ENCODE data around the gene DYNC1H1. TPM values are rescaled to one million over a fixed set of nuclear protein-coding genes. Genes with fewer than 3 reads are reported as not detected.

Gene DYNC1H1
- total RNA-seq, 1 experiment from 2014 or later = 438 TPM

DNA sequence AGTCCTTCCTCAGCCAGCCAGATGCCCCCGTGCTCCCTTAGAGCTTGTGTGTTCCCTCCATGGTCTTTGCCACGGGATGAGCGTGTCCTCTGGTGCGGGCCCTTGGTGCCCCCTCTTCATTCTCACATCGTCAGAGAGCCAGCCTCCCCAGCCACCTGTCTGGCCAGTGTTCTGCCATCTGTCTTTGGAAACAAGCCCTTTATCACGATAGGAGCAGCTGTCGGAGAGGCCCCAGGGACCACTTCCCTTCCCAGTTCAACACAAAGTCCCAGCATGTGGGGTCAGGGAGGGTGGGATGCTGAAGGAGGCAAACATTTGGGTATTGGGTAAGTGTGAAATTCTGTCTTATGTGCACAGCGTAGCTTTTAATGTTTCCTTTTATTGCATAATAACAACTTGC is 44.5 kb downstream of the DYNC1H1 start:
- no peak for DNase-seq (ENCODE audit: low spot score)
- Mint-ChIP-seq H3K9me3 (no peaks in the 10 kb centered on the region), H3K4me3 (no peak overlapping the region), H3K4me1 (no peaks in the 10 kb centered on the region), H3K36me3 (peaks cover 96% of the 10 kb centered on the region), H3K27ac (no peak overlapping the region), H3K27me3 (ENCODE audit: low read depth) (no peaks in the 10 kb centered on the region)
- no peak for TF ChIP-seq TCF7 (CRISPR knock-in tag; IDR thresholded peaks at IDR 0.05; ENCODE audit: low read depth)
- no peak for TF ChIP-seq ZNF263 (CRISPR knock-in tag; IDR thresholded peaks at IDR 0.05; ENCODE audit: low read depth)
- TF ChIP-seq, protein P1, sequence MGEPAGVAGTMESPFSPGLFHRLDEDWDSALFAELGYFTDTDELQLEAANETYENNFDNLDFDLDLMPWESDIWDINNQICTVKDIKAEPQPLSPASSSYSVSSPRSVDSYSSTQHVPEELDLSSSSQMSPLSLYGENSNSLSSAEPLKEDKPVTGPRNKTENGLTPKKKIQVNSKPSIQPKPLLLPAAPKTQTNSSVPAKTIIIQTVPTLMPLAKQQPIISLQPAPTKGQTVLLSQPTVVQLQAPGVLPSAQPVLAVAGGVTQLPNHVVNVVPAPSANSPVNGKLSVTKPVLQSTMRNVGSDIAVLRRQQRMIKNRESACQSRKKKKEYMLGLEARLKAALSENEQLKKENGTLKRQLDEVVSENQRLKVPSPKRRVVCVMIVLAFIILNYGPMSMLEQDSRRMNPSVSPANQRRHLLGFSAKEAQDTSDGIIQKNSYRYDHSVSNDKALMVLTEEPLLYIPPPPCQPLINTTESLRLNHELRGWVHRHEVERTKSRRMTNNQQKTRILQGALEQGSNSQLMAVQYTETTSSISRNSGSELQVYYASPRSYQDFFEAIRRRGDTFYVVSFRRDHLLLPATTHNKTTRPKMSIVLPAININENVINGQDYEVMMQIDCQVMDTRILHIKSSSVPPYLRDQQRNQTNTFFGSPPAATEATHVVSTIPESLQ (CRISPR knock-in tag; IDR thresholded peaks at IDR 0.05) = no peak
- no peak for TF ChIP-seq NFE2L1 (CRISPR knock-in tag; IDR thresholded peaks at IDR 0.05)
- no peak for TF ChIP-seq GRHL2 (CRISPR knock-in tag; IDR thresholded peaks at IDR 0.05; ENCODE audit: insufficient replicate concordance, severe bottlenecking)
- no peak for TF ChIP-seq ZNF121 (CRISPR knock-in tag; IDR thresholded peaks at IDR 0.05)
- ATAC-seq = no peak
- ChIA-PET CTCF (no interaction called here), POLR2A (no interaction called here)

DNA sequence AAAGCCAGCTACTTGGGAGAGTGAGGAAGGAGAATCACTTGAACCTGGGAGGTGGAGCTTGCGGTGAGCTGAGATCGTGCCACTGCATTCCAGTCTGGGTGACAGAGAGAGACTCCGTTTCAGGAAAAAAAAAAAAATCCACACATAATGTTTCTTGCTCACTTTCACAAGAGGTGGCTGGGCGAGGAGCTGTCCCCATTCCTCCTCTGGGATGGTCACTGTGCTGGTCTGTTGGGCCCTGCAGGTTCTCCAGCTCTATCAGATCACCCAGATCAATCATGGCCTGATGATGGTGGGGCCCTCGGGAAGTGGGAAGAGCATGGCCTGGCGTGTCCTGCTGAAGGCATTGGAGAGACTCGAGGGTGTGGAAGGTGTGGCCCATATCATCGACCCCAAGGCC is 47.3 kb downstream of the DYNC1H1 start:
- POLR2A ChIA-PET = no interaction called here
- H3K27me3 Mint-ChIP-seq (ENCODE audit: low read depth) = no peaks in the 10 kb centered on the region
- no peaks in the 10 kb centered on the region for H3K9me3 Mint-ChIP-seq
- TF ChIP-seq ZNF671 (CRISPR knock-in tag; IDR thresholded peaks at IDR 0.05) = no peak
- ATAC-seq (no peak), DNase-seq (ENCODE audit: low spot score) (no peak)
- no peak overlapping the region for H3K27ac Mint-ChIP-seq
- peaks cover 99% of the 10 kb centered on the region for H3K36me3 Mint-ChIP-seq
- CTCF ChIA-PET = no interaction called here
- no peak overlapping the region for H3K4me3 Mint-ChIP-seq
- no peaks in the 10 kb centered on the region for H3K4me1 Mint-ChIP-seq

DNA sequence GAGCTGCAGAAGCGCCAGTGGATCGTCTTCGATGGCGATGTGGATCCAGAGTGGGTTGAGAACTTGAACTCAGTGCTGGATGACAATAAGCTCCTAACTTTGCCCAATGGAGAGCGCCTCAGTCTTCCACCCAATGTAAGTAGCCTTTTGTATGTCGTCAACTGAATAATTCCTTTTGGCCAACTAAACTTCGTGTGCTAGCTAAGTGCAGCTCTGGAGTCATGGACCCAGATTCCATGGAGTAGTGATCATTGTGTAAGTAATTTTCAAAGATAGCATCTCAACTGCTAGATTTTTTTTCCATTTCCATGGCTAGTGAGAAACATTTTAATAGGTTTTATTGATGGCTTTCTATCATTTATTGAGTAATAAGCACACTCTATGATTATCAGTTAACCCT is 48.0 kb downstream of the DYNC1H1 start:
- Mint-ChIP-seq H3K9me3 (no peaks in the 10 kb centered on the region), H3K27ac (no peak overlapping the region), H3K4me3 (no peak overlapping the region), H3K4me1 (no peaks in the 10 kb centered on the region), H3K36me3 (peaks cover 99% of the 10 kb centered on the region), H3K27me3 (ENCODE audit: low read depth) (no peaks in the 10 kb centered on the region)
- ATAC-seq (no peak), DNase-seq (ENCODE audit: low spot score) (no peak)
- ChIA-PET CTCF (interaction anchor here (0.8 kb wide), 1 partner anchor 34 kb away, joined by 3 read pairs; no protein-coding TSS in a partner anchor), POLR2A (no interaction called here)
- TF ChIP-seq, protein P2, sequence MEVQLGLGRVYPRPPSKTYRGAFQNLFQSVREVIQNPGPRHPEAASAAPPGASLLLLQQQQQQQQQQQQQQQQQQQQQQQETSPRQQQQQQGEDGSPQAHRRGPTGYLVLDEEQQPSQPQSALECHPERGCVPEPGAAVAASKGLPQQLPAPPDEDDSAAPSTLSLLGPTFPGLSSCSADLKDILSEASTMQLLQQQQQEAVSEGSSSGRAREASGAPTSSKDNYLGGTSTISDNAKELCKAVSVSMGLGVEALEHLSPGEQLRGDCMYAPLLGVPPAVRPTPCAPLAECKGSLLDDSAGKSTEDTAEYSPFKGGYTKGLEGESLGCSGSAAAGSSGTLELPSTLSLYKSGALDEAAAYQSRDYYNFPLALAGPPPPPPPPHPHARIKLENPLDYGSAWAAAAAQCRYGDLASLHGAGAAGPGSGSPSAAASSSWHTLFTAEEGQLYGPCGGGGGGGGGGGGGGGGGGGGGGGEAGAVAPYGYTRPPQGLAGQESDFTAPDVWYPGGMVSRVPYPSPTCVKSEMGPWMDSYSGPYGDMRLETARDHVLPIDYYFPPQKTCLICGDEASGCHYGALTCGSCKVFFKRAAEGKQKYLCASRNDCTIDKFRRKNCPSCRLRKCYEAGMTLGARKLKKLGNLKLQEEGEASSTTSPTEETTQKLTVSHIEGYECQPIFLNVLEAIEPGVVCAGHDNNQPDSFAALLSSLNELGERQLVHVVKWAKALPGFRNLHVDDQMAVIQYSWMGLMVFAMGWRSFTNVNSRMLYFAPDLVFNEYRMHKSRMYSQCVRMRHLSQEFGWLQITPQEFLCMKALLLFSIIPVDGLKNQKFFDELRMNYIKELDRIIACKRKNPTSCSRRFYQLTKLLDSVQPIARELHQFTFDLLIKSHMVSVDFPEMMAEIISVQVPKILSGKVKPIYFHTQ (CRISPR knock-in tag; IDR thresholded peaks at IDR 0.05) = no peak
- TF ChIP-seq, protein P3, sequence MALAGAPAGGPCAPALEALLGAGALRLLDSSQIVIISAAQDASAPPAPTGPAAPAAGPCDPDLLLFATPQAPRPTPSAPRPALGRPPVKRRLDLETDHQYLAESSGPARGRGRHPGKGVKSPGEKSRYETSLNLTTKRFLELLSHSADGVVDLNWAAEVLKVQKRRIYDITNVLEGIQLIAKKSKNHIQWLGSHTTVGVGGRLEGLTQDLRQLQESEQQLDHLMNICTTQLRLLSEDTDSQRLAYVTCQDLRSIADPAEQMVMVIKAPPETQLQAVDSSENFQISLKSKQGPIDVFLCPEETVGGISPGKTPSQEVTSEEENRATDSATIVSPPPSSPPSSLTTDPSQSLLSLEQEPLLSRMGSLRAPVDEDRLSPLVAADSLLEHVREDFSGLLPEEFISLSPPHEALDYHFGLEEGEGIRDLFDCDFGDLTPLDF (CRISPR knock-in tag; IDR thresholded peaks at IDR 0.05) = no peak

DNA sequence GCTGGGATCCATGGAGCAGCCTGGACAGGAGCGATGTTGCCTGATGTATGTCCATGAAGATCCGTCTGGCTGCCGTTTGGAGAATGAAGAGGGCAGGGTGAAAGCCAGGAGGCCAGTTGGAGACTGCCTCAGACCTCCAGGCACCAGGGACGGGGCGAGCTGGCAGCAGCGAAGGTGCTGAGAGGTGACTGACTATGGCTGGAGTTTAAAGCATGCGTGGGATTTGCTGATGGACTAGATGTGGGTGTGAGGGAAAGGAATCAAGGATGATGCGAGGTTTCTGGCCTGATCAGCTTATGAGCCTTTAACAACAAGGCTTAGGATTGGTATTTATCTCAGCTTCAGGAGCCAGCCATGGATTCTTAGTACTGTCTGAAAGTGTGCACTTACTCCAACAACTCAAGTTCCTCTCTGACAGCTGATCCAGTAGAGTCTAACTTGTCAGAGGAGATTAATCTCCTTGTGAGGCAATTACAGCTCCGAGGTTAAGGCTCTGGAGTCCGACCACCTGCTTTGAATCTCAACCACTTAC is 49.4 kb downstream of the DYNC1H1 start:
- no peaks in the 10 kb centered on the region for H3K27me3 Mint-ChIP-seq (ENCODE audit: low read depth)
- TF ChIP-seq HMGA2 (CRISPR knock-in tag; IDR thresholded peaks at IDR 0.05) = no peak
- no peak for TF ChIP-seq IRF2 (CRISPR knock-in tag; IDR thresholded peaks at IDR 0.05; ENCODE audit: borderline replicate concordance, low read depth)
- TF ChIP-seq, protein P4, sequence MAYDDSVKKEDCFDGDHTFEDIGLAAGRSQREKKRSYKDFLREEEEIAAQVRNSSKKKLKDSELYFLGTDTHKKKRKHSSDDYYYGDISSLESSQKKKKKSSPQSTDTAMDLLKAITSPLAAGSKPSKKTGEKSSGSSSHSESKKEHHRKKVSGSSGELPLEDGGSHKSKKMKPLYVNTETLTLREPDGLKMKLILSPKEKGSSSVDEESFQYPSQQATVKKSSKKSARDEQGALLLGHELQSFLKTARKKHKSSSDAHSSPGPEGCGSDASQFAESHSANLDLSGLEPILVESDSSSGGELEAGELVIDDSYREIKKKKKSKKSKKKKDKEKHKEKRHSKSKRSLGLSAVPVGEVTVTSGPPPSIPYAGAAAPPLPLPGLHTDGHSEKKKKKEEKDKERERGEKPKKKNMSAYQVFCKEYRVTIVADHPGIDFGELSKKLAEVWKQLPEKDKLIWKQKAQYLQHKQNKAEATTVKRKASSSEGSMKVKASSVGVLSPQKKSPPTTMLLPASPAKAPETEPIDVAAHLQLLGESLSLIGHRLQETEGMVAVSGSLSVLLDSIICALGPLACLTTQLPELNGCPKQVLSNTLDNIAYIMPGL (CRISPR knock-in tag; IDR thresholded peaks at IDR 0.05) = no peak
- TF ChIP-seq, protein P5, sequence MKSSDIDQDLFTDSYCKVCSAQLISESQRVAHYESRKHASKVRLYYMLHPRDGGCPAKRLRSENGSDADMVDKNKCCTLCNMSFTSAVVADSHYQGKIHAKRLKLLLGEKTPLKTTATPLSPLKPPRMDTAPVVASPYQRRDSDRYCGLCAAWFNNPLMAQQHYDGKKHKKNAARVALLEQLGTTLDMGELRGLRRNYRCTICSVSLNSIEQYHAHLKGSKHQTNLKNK (CRISPR knock-in tag; IDR thresholded peaks at IDR 0.05) = no peak
- no peak for TF ChIP-seq GRHL2 (CRISPR knock-in tag; IDR thresholded peaks at IDR 0.05; ENCODE audit: insufficient replicate concordance, severe bottlenecking)
- TF ChIP-seq, protein P6, sequence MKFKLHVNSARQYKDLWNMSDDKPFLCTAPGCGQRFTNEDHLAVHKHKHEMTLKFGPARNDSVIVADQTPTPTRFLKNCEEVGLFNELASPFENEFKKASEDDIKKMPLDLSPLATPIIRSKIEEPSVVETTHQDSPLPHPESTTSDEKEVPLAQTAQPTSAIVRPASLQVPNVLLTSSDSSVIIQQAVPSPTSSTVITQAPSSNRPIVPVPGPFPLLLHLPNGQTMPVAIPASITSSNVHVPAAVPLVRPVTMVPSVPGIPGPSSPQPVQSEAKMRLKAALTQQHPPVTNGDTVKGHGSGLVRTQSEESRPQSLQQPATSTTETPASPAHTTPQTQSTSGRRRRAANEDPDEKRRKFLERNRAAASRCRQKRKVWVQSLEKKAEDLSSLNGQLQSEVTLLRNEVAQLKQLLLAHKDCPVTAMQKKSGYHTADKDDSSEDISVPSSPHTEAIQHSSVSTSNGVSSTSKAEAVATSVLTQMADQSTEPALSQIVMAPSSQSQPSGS (CRISPR knock-in tag; IDR thresholded peaks at IDR 0.05; ENCODE audit: borderline replicate concordance, low read depth) = no peak
- TF ChIP-seq, protein P7, sequence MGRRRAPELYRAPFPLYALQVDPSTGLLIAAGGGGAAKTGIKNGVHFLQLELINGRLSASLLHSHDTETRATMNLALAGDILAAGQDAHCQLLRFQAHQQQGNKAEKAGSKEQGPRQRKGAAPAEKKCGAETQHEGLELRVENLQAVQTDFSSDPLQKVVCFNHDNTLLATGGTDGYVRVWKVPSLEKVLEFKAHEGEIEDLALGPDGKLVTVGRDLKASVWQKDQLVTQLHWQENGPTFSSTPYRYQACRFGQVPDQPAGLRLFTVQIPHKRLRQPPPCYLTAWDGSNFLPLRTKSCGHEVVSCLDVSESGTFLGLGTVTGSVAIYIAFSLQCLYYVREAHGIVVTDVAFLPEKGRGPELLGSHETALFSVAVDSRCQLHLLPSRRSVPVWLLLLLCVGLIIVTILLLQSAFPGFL (CRISPR knock-in tag; IDR thresholded peaks at IDR 0.05; ENCODE audit: borderline replicate concordance) = no peak
- TF ChIP-seq TP53 (CRISPR knock-in tag; IDR thresholded peaks at IDR 0.05) = no peak
- no peak for TF ChIP-seq FOXJ3 (CRISPR knock-in tag; IDR thresholded peaks at IDR 0.05; ENCODE audit: borderline replicate concordance)
- no peak for TF ChIP-seq SMAD3 (CRISPR knock-in tag; IDR thresholded peaks at IDR 0.05; ENCODE audit: borderline replicate concordance)
- peaks cover 96% of the 10 kb centered on the region for H3K36me3 Mint-ChIP-seq
- no peaks in the 10 kb centered on the region for H3K4me1 Mint-ChIP-seq
- no peak overlapping the region for H3K4me3 Mint-ChIP-seq
- H3K27ac Mint-ChIP-seq = no peak overlapping the region; the same call in 1 of the 2 replicates
- POLR2A ChIA-PET = interaction anchor here (0.7 kb wide), 1 partner anchor 960 kb away, joined by 5 read pairs; no protein-coding TSS in a partner anchor
- ATAC-seq = no peak
- H3K9me3 Mint-ChIP-seq = no peaks in the 10 kb centered on the region
- CTCF ChIA-PET = no interaction called here
- DNase-seq (ENCODE audit: low spot score) = no peak
